NCI-H2081 treated with DMSO at 0.1 percent for 48 hours (cell line): ENCODE results near the gene WDFY4.

Source experiments
- DNase-seq: peaks from one replicate; lab custom pipeline; 2025; lab: John Stamatoyannopoulos, UW

WDFY4 gene

GRCh38 chr10:48744587-48744986, 59.9 kb downstream of the WDFY4 start:
- DNase-seq = no peak

- no peak for DNase-seq
These were observed 61.1 kb downstream of the WDFY4 start for GRCh38 chr10:48745662-48746245.

- no peak for DNase-seq
These were observed 63.9 kb downstream of the WDFY4 start for GRCh38 chr10:48748573-48748972.

- DNase-seq = no peak
These were observed 64.6 kb downstream of the WDFY4 start for GRCh38 chr10:48749254-48749787.

- DNase-seq = no peak
These were observed 65.3 kb downstream of the WDFY4 start for GRCh38 chr10:48750019-48750418.

GRCh38 chr10:48750991-48751390, 66.3 kb downstream of the WDFY4 start:
- DNase-seq = no peak

- DNase-seq = no peak
These were observed 67.1 kb downstream of the WDFY4 start for GRCh38 chr10:48751730-48752129.

GRCh38 chr10:48758411-48758810, 73.7 kb downstream of the WDFY4 start:
- no peak for DNase-seq

- DNase-seq = no peak
These were observed 74.6 kb downstream of the WDFY4 start for GRCh38 chr10:48759113-48759901.

- no peak for DNase-seq
These were observed 76.3 kb downstream of the WDFY4 start for GRCh38 chr10:48760983-48761382.

- no peak for DNase-seq
These were observed 77.7 kb downstream of the WDFY4 start for GRCh38 chr10:48762064-48763042.

- no peak for DNase-seq
These were observed 78.8 kb downstream of the WDFY4 start for GRCh38 chr10:48763403-48763965.

- no peak for DNase-seq
These were observed 79.8 kb downstream of the WDFY4 start for GRCh38 chr10:48764486-48764885.

GRCh38 chr10:48765039-48765438, 80.4 kb downstream of the WDFY4 start:
- DNase-seq = no peak

- no peak for DNase-seq
These were observed 80.9 kb downstream of the WDFY4 start for GRCh38 chr10:48765527-48765926.

GRCh38 chr10:48767373-48768143, 82.9 kb downstream of the WDFY4 start:
- DNase-seq = no peak

GRCh38 chr10:48768144-48768766, 83.6 kb downstream of the WDFY4 start:
- no peak for DNase-seq

GRCh38 chr10:48768926-48769325, 84.3 kb downstream of the WDFY4 start:
- no peak for DNase-seq

GRCh38 chr10:48769706-48770435, 85.2 kb downstream of the WDFY4 start:
- no peak for DNase-seq

- no peak for DNase-seq
These were observed 86.0 kb downstream of the WDFY4 start for GRCh38 chr10:48770561-48771089.
